HG03571 (cell line): Measurements from ENCODE around the gene MRPL22.
A peak's percentile ranks its signal among the peaks of the same experiment; 100 is the strongest.
"Not testable (repeated sequence)": the region's sequence is repeated elsewhere in the genome, so short reads cannot be mapped to it uniquely, and the experiment has no call there.

Experiments
- ATAC-seq: cut with Tn5 transposase; IDR thresholded peaks from one replicate; pipeline ENCODE4 v1.9.1; 2021; ENCODE audit not compliant: unreplicated experiment

Gene MRPL22

DNA sequence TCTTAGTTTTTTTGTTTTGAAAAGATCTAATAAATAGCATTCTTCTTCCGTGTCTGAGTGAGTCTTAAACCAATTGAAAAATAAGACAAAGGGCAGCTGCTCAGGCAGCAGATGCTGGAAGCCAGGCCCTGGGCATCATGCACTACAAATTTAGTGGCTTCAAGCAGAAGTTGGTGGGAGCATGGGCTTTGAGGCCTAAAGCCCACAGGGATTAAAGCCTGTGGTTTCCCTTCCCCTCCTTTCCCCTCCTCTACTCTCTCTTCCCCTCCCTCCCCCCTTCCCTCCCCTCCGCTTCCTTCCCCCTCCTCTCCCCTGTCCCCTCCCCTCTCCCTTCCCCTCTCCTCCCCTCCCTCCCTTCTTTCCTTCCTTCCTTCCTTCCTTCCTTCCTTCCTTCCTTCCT is 52.6 kb downstream of the MRPL22 start:
- ATAC-seq, result no peak

DNA sequence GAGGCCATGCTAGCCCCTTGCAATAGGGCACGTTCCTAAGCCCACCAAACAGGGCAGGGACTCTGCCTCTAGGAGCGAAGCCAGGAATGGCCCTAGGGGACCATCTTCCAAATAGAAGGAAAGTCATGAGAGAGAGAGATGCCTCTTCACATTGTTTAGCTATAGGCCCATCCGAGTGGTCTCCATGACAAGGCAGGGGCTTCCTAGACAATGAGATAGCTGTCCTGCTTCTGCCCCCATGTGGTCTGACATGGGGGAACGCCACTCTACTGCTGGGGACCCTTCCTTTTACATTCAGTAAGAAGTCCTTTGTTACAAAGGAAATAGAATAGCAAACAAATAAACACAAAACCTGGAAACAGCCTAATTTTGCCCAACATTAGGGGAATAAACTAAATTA is 54.8 kb downstream of the MRPL22 start:
- ATAC-seq, result no peak

DNA sequence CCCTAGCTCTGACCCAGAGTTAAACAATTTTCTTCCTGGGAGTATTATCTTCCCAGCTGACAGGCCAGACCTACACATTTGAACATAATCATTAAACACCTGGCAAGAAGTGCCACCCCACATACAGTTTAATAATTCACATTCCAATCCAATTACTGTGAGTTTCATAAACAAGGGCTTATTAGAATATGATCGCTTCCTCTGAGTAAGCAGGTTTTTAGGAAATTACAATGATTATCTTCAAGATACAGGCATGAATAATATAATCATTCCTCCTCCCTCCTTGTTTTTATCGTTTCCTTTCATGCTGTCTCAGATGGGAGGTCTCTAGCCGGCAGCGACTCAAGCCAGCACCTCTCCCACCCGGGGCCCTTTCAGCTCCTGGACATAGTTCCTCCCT is 56.9 kb downstream of the MRPL22 start:
- no peak for ATAC-seq

DNA sequence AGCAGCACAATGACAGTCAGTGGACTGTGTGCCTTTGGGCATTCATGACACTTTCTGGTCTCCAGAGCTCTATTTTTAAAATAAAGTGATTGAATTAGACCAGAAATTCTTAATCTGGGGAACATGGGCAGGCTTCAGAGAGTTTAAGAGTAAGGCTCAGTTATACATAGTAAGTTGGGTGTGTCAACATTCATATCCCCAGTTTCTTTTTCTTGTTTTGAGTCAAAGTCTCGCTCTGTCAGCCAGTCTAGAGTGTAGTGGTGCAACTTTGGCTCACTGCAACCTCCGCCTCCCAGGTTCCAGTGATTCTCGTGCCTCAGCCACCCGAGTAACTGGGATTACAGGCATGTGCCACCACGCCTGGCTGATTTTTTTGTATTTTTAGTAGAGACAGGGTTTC is 59.0 kb downstream of the MRPL22 start:
- ATAC-seq, result no peak

DNA sequence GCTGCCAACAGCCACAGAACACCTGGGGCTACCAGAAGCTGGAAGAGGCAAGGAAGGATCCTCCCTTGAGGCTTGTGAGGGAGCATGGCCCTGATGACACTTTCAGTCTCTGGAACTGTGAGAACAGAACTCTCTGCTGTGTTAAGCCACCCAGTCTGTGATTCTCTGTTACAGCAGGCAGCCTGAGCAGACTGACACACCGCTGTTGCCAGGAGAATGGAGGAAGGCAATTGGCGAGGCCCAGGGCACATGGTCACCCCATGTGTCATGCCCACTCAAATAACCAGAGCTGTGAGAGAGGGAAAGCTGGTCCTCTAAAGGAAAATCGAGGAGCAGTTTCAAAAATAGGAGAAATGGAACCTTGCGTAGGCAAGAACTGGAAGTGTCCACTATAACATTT is 60.6 kb downstream of the MRPL22 start:
- ATAC-seq, result no peak

DNA sequence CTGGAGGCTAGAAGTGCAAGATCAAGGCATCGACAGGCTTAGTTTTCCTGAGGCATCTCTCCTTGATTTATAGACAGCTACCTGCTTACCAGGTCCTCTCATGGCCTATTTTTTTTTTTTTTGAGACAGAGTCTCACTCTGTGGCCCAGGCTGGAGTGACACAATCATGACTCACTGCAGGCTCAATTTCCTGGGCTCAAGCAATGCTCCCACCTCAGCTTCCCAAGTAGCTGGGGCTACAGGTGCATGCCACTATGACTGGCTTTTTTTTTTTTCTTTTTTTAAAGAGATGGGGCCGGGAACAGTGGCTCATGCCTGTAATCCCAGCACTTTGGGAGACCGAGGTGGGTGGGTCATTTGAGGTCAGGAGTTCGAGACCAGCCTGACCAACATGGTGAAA is 61.8 kb downstream of the MRPL22 start:
- not testable (repeated sequence) for ATAC-seq

DNA sequence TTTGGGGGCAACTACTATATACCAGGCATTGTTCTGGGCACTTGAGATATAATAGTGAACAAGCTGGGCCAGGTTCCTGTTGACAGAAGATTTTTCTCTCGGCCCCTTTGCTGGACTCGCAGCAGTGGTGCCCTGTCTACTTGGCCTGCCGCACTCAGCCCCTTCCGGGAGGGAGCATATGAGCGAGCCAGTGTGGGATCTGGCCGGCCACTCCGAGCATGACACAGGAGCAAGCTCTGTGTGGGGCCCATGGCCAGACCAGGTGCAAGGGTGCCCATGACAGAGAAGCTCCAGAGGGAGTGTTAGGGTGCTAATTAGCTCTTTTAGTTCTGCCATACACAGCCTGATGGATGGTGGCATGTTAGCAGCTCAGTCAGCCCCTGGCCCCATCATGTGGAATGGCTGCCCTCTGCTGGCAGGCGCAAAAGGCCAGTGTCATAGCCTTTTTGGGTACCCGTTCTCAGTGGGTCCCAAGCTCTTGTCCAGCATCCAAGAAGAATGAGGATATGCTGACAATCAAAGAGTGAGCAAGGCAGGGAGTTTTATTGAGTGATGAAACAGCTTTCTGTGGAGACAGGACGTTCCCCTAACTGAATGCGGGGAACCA is 63.4 kb downstream of the MRPL22 start:
- ATAC-seq, result no peak

DNA sequence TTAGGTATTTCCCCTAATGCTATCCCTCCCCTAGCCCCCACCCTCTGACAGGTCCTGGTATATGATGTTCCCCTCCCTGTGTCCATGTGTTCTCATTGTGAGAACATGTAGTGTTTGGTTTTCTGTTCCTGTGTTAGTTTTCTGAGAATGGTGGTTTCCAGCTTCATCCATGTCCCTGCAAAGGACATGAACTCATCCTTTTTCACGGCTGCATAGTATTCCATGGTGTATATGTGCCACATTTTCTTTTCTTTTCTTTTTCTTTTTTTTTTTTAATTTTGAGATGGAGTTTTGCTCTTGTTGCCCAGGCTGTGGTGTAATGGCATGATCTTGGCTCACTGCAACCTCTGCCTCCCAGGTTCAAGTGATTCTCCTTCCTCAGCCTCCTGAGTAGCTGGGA is 65.4 kb downstream of the MRPL22 start:
- ATAC-seq, result not testable (repeated sequence)

DNA sequence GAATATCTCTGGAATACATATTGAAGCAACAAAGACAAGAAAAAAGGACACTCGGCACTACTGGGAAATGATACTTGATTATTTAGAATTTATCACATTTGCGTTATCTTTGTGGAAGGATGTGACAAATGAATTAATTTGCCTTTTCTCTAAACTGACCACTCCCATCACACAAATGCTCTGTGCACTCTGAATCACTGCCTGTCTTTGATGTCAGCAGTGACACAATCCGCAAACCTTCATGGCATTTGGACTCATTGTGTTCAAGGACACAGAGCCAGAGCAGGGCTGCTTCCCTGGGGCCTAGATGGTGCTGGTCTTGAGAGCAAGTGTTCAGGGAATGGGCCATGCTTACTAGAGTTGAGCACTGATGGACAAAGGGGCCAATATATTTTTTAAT is 67.8 kb downstream of the MRPL22 start:
- ATAC-seq, result no peak

DNA sequence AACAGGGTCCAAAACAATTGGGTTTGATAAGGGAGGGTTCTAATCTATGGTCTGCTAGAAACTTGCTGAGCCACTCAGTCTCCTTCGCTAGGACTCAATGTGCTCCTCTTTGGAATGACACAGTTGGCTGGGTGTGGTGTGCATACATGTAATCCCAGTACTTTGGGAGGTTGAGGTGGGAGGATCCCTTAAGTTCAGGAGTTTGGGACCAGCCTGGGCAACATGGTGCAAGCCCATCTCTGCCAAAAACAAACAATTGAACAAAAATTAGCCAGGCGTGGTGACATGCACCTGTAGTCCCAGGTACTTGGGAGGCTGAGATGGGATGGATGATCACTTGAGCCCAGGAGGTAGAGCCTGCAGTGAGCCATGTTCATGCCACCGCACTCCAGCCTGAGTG is 70.0 kb downstream of the MRPL22 start:
- no peak for ATAC-seq

DNA sequence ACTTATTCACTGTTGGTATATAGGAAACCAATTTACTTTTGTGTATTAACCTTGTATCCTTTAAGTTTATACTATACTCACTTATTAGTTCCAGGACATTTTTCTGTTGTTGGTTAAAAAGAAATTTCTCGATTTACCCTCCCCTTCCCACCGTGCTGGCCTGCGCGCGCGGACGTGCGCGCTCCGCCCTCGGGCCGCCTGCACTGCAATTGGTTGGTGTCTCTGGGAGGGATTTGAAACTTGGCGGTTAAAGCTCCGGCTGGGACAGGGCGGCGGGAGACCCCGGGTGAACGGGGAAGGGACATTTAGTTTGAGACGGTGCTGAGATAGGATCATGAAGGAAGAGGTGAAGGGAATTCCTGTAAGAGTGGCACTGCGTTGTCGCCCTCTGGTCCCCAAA is 72.7 kb downstream of the MRPL22 start, which contains the start of gene KIF4B:
Gene KIF4B, plus strand, starts transcription at position 230 of the 400 bp plus-strand sequence. Its CDS starts 105 bp downstream, at position 335.
- no peak for ATAC-seq

DNA sequence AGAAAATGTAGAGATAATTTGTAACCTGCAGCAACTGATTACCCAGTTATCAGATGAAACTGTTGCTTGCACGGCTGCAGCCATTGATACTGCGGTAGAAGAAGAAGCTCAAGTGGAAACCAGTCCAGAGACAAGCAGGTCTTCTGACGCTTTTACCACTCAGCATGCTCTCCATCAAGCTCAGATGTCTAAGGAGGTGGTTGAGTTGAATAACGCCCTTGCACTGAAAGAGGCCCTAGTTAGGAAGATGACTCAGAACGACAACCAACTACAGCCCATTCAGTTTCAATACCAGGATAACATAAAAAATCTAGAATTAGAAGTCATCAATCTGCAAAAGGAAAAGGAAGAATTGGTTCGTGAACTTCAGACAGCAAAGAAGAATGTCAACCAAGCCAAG is 74.4 kb downstream of the MRPL22 start:
- no peak for ATAC-seq

DNA sequence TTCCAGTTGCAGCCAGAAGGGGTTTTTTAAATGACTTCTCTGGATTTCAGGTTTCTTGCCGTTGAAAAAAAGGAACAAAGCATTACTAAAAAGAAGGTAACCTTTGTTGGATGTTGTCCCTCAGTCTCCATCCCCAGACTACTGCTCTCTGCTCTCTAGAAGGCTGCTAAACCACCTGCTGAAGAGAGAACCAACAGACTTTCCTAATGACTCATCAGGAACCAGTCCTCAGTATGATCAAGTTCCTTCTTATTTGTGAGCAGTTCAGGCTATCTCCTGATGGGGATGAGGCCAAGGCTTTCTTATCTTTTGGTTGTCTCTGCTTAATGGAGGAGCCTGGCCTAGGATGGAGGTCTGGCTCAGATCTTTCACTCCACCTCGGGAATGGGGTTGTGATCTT is 76.7 kb downstream of the MRPL22 start:
- ATAC-seq, result peak; percentile 92
